HG03159 (cell line): Measurements from ENCODE around the gene CHD9.

Experiments used
- ATAC-seq: cut with Tn5 transposase; IDR thresholded peaks from one replicate; pipeline ENCODE4 v1.9.1; 2021; ENCODE audit warnings: mild to moderate bottlenecking, moderate library complexity; ENCODE audit not compliant: unreplicated experiment

CHD9 gene

GRCh38 chr16:53334581-53334980 is 279.8 kb downstream of the CHD9 start:
- ATAC-seq: no peak

GRCh38 chr16:53337294-53337693 is 282.5 kb downstream of the CHD9 start:
- no peak for ATAC-seq

- ATAC-seq: no peak
Observed at GRCh38 chr16:53341792-53342191, 287.0 kb downstream of the CHD9 start.

- no peak for ATAC-seq
Observed at GRCh38 chr16:53355064-53355463, 300.3 kb downstream of the CHD9 start.

GRCh38 chr16:53356478-53357207 is 301.9 kb downstream of the CHD9 start:
- ATAC-seq: no peak

- no peak for ATAC-seq
Observed at GRCh38 chr16:53357208-53357586, 302.4 kb downstream of the CHD9 start.

GRCh38 chr16:53357955-53358354 is 303.2 kb downstream of the CHD9 start:
- ATAC-seq: no peak

- no peak for ATAC-seq
Observed at GRCh38 chr16:53358884-53359283, 304.1 kb downstream of the CHD9 start.

- no peak for ATAC-seq
Observed at GRCh38 chr16:53369921-53370320, 315.1 kb downstream of the CHD9 start.

GRCh38 chr16:53370827-53371226 is 316.0 kb downstream of the CHD9 start:
- ATAC-seq: no peak

GRCh38 chr16:53372992-53373871 is 318.4 kb downstream of the CHD9 start:
- peak; percentile 50 for ATAC-seq

- ATAC-seq: no peak
Observed at GRCh38 chr16:53374800-53375199, 320.0 kb downstream of the CHD9 start.

GRCh38 chr16:53378138-53378537 is 323.3 kb downstream of the CHD9 start:
- no peak for ATAC-seq
